K562 (cell line): ENCODE measurements around the gene GALNT18. TPM values are rescaled to one million over a fixed set of nuclear protein-coding genes. Genes with fewer than 3 reads are reported as not detected.

ENCODE experiments used
- ATAC-seq: fragments of 200-7000 bp; cut with Tn5 transposase; 3 replicates; pipeline ENCODE4 v1.9.1; 2020; ENCODE audit warnings: moderate library complexity
- BruUV-seq: library from RNA; stranded (reverse); fragments of 400-500 nt; replicated peaks from 2 replicates; lab custom pipeline; 2021; lab: Mats Ljungman, UMichigan
- CTCF ChIA-PET: fragments of 300-600 bp; formaldehyde crosslinking; extraction: SDS; loops from one replicate; lab custom pipeline; 2021; ENCODE audit warnings: low intra/inter-chr PET ratio; lab: Yijun Ruan, JAX
- POLR2A ChIA-PET: fragments of 300-600, 350-650 bp; sonication (Branson Sonifier 250); formaldehyde crosslinking; extraction: SDS; loops from one replicate; lab custom pipeline; 2021; ENCODE audit warnings: antibody characterized with exemption, inconsistent platforms; lab: Yijun Ruan, JAX
- DNase-seq, 4 experiments: peaks; one replicate each; pipeline versions ENCODE4 v3.0.0 to v3.0.0-alpha.2; 2011 to 2018; ENCODE audit warnings: low spot score in 3 of 4, mixed read lengths in 3 of 4; ENCODE audit errors: extremely low read depth in 1 of 4
- FAIRE-seq: peaks from 2 replicates; lab custom pipeline; 2011; peaks lifted over from hg19 to GRCh38; lab: Jason Lieb, UNC
- H2AFZ ChIP-seq: 2 replicates; pipeline ENCODE4 v1.6.0; 2011; ENCODE audit warnings: low read depth, low read length, control low read depth, inconsistent platforms
- H3K27ac ChIP-seq: fragments of 200-600 bp; 3 replicates; pipeline ENCODE4 v1.8.0; 2011; ENCODE audit warnings: low read depth, mild to moderate bottlenecking, control low read depth, inconsistent platforms, low read length, moderate library complexity, mixed read lengths; ENCODE audit errors: extremely low read depth
- H3K27me3 ChIP-seq, 2 experiments: fragments of 300-600 bp in 1 of 2; 2 replicates in 1 of 2; 3 replicates in 1 of 2; pipeline versions ENCODE4 v1.6.0 to v1.8.0; 2011; ENCODE audit warnings: inconsistent platforms in 2 of 2, low read length in 2 of 2, mild to moderate bottlenecking in 1 of 2, mixed read lengths in 1 of 2, moderate library complexity in 1 of 2; ENCODE audit not compliant: control insufficient read depth in 2 of 2, insufficient read depth in 2 of 2
- H3K36me3 ChIP-seq: fragments of 300-600 bp; 3 replicates; pipeline ENCODE4 v1.8.0; 2011; ENCODE audit warnings: mild to moderate bottlenecking, low read length, inconsistent platforms; ENCODE audit not compliant: control insufficient read depth, insufficient read depth
- H3K4me1 ChIP-seq, 2 experiments: fragments of 200-600 bp in 1 of 2; replicated peaks in 1 of 2; 2 replicates in 1 of 2; 3 replicates in 1 of 2; pipeline versions ENCODE4 v1.5.1 to v1.8.0; 2011; ENCODE audit warnings: inconsistent platforms in 2 of 2, low read length in 2 of 2, mild to moderate bottlenecking in 1 of 2, mixed read lengths in 1 of 2, moderate library complexity in 1 of 2; ENCODE audit not compliant: control insufficient read depth in 2 of 2, insufficient read depth in 2 of 2
- H3K4me2 ChIP-seq: 2 replicates; pipeline ENCODE4 v1.6.1; 2011; ENCODE audit warnings: low read length, control low read depth, inconsistent platforms, mixed read lengths; ENCODE audit not compliant: insufficient read depth
- H3K4me3 ChIP-seq: fragments of 200-600 bp; sonication (generic), shearing (Covaris generic); 2 replicates; pipeline ENCODE4 v1.5.1; 2016; ENCODE audit warnings: control low read depth, inconsistent platforms
- H3K79me2 ChIP-seq: fragments of 200-600 bp; 3 replicates; pipeline ENCODE4 v1.8.0; 2011; ENCODE audit warnings: low read length, inconsistent platforms; ENCODE audit not compliant: control insufficient read depth, insufficient read depth
- H3K9ac ChIP-seq, 2 experiments: 2 replicates each; pipeline versions ENCODE4 v1.6.0 to v1.6.1; 2011; ENCODE audit warnings: low read depth in 2 of 2, low read length in 2 of 2, control low read depth in 1 of 2, inconsistent platforms in 1 of 2, mild to moderate bottlenecking in 1 of 2, mixed read lengths in 1 of 2; ENCODE audit not compliant: insufficient read depth in 1 of 2
- H3K9me1 ChIP-seq: one replicate; pipeline ENCODE4 v1.6.0; 2011; ENCODE audit warnings: inconsistent platforms, mild to moderate bottlenecking, low read length, moderate library complexity; ENCODE audit not compliant: control insufficient read depth, insufficient read depth
- H3K9me3 ChIP-seq: replicated peaks from 2 replicates; pipeline ENCODE4 v1.5.1; 2011; ENCODE audit warnings: low read depth, low read length, inconsistent platforms; ENCODE audit not compliant: control insufficient read depth, insufficient read depth
- H4K20me1 ChIP-seq: replicated peaks from 2 replicates; pipeline ENCODE4 v1.6.1; 2011; ENCODE audit warnings: low read length, inconsistent platforms, mixed read lengths; ENCODE audit not compliant: control insufficient read depth, insufficient read depth
- ARID1B ChIP-seq: fragments of 450-650 bp; IDR thresholded peaks from 2 replicates; pipeline ENCODE4 v1.6.1; 2016; ENCODE audit warnings: antibody characterized with exemption, mild to moderate bottlenecking, inconsistent platforms
- ARID2 ChIP-seq: fragments of 450-650 bp; IDR thresholded peaks from 2 replicates; pipeline ENCODE4 v1.6.1; 2017; ENCODE audit warnings: antibody characterized with exemption, mild to moderate bottlenecking
- CEBPG ChIP-seq, 3 experiments: fragments of 200-800 bp in 1 of 3; sonication (Bioruptor generic) in 1 of 3; sonication (generic) in 1 of 3; formaldehyde crosslinking in 1 of 3; IDR thresholded peaks in 2 of 3; conservative IDR thresholded peaks in 1 of 3; 2 replicates each; pipeline versions ENCODE4 v1.6.1 to v1.8.0; 2016 to 2022; ENCODE audit warnings: missing compliant biosample characterization in 2 of 3, missing genetic modification characterization in 2 of 3, mild to moderate bottlenecking in 1 of 3, missing genetic modification reagents in 1 of 3
- CXXC5 ChIP-seq: fragments of 250-450 bp; sonication (Bioruptor Pico); IDR thresholded peaks from 2 replicates; pipeline ENCODE4 v1.8.0; 2022; ENCODE audit warnings: inconsistent platforms, mild to moderate bottlenecking, moderate library complexity
- KLF1 ChIP-seq: fragments of 450-650 bp; IDR thresholded peaks from 2 replicates; pipeline ENCODE4 v1.6.1; 2016; ENCODE audit warnings: missing genetic modification characterization, missing compliant biosample characterization
- NFYB ChIP-seq: IDR thresholded peaks from 2 replicates; pipeline ENCODE4 v1.6.1; 2011; ENCODE audit warnings: mild to moderate bottlenecking, moderate library complexity; ENCODE audit not compliant: insufficient read length; ENCODE audit errors: extremely low read depth
- PHB2 ChIP-seq: fragments of 450-650 bp; IDR thresholded peaks from 2 replicates; pipeline ENCODE4 v1.6.1; 2017; ENCODE audit warnings: low read depth
- SRSF1 ChIP-seq: fragments of 200-400 bp; formaldehyde crosslinking; IDR thresholded peaks from 2 replicates; pipeline ENCODE4 v1.6.1; 2017; ENCODE audit warnings: mild to moderate bottlenecking, low read depth, low read length, moderate library complexity
- TAL1 ChIP-seq: fragments of 450-650 bp; IDR thresholded peaks from 2 replicates; pipeline ENCODE4 v1.6.1; 2016; ENCODE audit warnings: mild to moderate bottlenecking
- TEAD1 ChIP-seq, 2 experiments: fragments of 450-650 bp in 1 of 2; sonication (generic) in 1 of 2; formaldehyde crosslinking; IDR thresholded peaks; 2 replicates each; pipeline versions ENCODE4 v1.4.0 to v1.8.0; 2020 to 2022; ENCODE audit warnings: mild to moderate bottlenecking in 2 of 2, missing genetic modification reagents in 1 of 2
- TSHZ1 ChIP-seq: fragments of 250-450 bp; sonication (Bioruptor Pico); IDR thresholded peaks from 2 replicates; pipeline ENCODE4 v1.4.0; 2020; ENCODE audit warnings: mild to moderate bottlenecking, moderate library complexity
- U2AF2 ChIP-seq: fragments of 200-400 bp; formaldehyde crosslinking; optimal IDR thresholded peaks from 2 replicates; pipeline ENCODE3; 2017; ENCODE audit warnings: low read depth, mild to moderate bottlenecking, low read length
- ZNF134 ChIP-seq: fragments of 250-450 bp; sonication (Bioruptor Pico); conservative IDR thresholded peaks from 2 replicates; pipeline ENCODE4 v1.4.0; 2020
- WGBS: fragments of 100-300 bp; shearing (Covaris generic); methylation state at CpG from one replicate; pipeline ENCODE4 v1.1.6; 2016; ENCODE audit warnings: low coverage, mixed read lengths; ENCODE audit not compliant: insufficient coverage; ENCODE audit errors: missing lambda C conversion rate; 5-methylcytosine and 5-hydroxymethylcytosine counted together
- in situ Hi-C: fragments of 300-500 bp; cut with MboI; formaldehyde crosslinking; loops from 4 replicates; pipeline ENCODE4 v1.15.0; 2018; ENCODE audit warnings: inconsistent platforms, mixed read lengths
- intact Hi-C: fragments of 100-400 bp; cut with micrococcal nuclease; formaldehyde crosslinking; loops from 2 replicates; pipeline ENCODE4 v1.14.2; 2022
- polyA plus RNA-seq, 8 experiments: library from polyadenylated mRNA; depleted of rRNA in 4 of 8; stranded (reverse) in 5 of 8; unstranded in 3 of 8; fragments of >200 nt; fragmentation: Nextera tagmentation in 2 of 8; fragmentation: Illumina TruSeq in 1 of 8; extraction: Ambion mirVana in 2 of 8; extraction: Trizol in 1 of 8; gene quantifications; 2 replicates each; pipeline versions ENCODE4 v1.2.1 to v1.2.3, GENCODE V29; 2011 to 2014; ENCODE audit warnings: inconsistent platforms in 1 of 8, missing spikeins in 1 of 8
- total RNA-seq, 7 experiments: library from RNA; depleted of rRNA in 6 of 7; stranded (reverse); fragments of >200 nt in 6 of 7; fragmentation: Illumina TruSeq in 2 of 7; extraction: Trizol in 2 of 7; gene quantifications; 2 replicates each; pipeline versions ENCODE4 v1.2.1 to v1.2.3, GENCODE V29; 2011 to 2021; ENCODE audit warnings: low replicate concordance in 1 of 7

Gene GALNT18
- total and polyA plus RNA-seq, 9 of the 15 experiments (the other 6 are each of a cell fraction or from before 2014, with no cell fraction given) = not detected

GRCh38 chr11:11270236-11270775 is 351.5 kb downstream of the GALNT18 start:
- Histone ChIP-seq H4K20me1 (no peaks in the 10 kb centered on the region), H3K9me3 (no peaks in the 10 kb centered on the region), H3K79me2 (no peaks in the 10 kb centered on the region), H3K9me1 (no peaks in the 10 kb centered on the region), H3K27me3 (peaks cover 0 to 10% of the 10 kb centered on the region in 2 experiments; a peak in 1 of 5 replicates), H3K36me3 (no peaks in the 10 kb centered on the region), H2AFZ (no peak overlapping the region), H3K4me1 (no peaks in the 10 kb centered on the region), H3K4me3 (no peak overlapping the region), H3K9ac (no peak overlapping the region), H3K27ac (no peak overlapping the region), H3K4me2 (no peak overlapping the region)
- no TSS peak for BruUV-seq
- 0% methylated on average over 5 of the region's 6 CpGs for WGBS
- in situ Hi-C loops (loop anchor here (25.0 kb wide), 1 partner anchor 483 kb away; no protein-coding TSS in a partner anchor), intact Hi-C loops (no loop called here)
- DNase-seq (no peak), FAIRE-seq (no peak), ATAC-seq (no peak)
- CTCF ChIA-PET = no interaction called here
- TF ChIP-seq ARID1B = no peak
- TF ChIP-seq U2AF2 = no peak
- no peak for TF ChIP-seq PHB2
- TF ChIP-seq CEBPG (CRISPR knock-in tag; IDR thresholded peaks at IDR 0.05) = no peak
- no peak for TF ChIP-seq CEBPG (tag; conservative IDR thresholded peaks at IDR 0.05 in 1 of 2, IDR thresholded peaks at IDR 0.05 in 1 of 2)
- TF ChIP-seq TAL1 = no peak
- TF ChIP-seq SRSF1 = no peak
- no peak for TF ChIP-seq KLF1 (tag)
- TF ChIP-seq ZNF134 (CRISPR knock-in tag) = no peak
- TF ChIP-seq CXXC5 (CRISPR knock-in tag) = no peak
- TF ChIP-seq TSHZ1 (CRISPR knock-in tag) = no peak
- TF ChIP-seq NFYB = no peak
- TF ChIP-seq TEAD1 (CRISPR knock-in tag; IDR thresholded peaks at IDR 0.05) = no peak
- no peak for TF ChIP-seq ARID2
- POLR2A ChIA-PET = no interaction called here
